Ramos (cell line): ENCODE results near the gene DEFB124.
"Not testable (repeated sequence)": the region's sequence is repeated elsewhere in the genome, so short reads cannot be mapped to it uniquely, and the experiment has no call there.

Experiments
- in situ Hi-C: fragments of 300-500 bp; cut with MboI; formaldehyde crosslinking; loops from one replicate; pipeline ENCODE4 v1.14.3; 2022; ENCODE audit warnings: low sequenced_read_pairs; ENCODE audit not compliant: unreplicated experiment

DEFB124 gene

GRCh38 chr20:31474758-31475427 lies at the start of gene DEFB124, which contains the start of gene REM1:
TSS of gene DEFB124 (minus strand) at chr20:31475127. CDS start at chr20:31473013, 2,114 bp downstream.
TSS of gene REM1 (plus strand) at chr20:31475288. CDS start at chr20:31476446, 1,158 bp downstream.
- in situ Hi-C loops, result no loop called here

GRCh38 chr20:31523361-31524283 lies 48.7 kb upstream of the DEFB124 start:
- in situ Hi-C loops, result no loop called here

- in situ Hi-C loops, result no loop called here
These were observed 47.8 kb upstream of the DEFB124 start for GRCh38 chr20:31522731-31523130.

GRCh38 chr20:31521267-31521666 lies 46.3 kb upstream of the DEFB124 start:
- in situ Hi-C loops, result not testable (repeated sequence)

DNA sequence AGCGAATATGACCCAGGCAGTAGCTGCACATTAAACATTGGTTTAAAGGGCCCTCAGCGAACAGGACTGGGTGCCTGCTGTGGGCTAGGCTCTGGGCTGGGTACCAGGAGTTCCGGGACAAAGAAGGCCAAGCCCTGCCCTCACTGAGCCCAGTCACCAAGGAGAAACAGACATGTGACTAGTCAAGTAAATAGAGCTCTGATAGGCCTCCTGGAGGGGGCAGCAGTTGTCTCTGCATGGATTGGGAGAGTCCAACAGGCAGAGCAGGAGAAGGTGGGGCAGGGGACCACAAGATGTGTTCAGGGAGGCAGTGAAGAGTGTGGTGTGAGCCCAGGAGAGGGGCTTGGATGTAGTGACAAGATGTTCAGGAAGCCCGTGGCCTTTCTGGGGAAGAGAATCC lies 42.4 kb upstream of the DEFB124 start:
- in situ Hi-C loops, result no loop called here

- in situ Hi-C loops, result no loop called here
These were observed 41.7 kb upstream of the DEFB124 start for GRCh38 chr20:31516651-31517050.

DNA sequence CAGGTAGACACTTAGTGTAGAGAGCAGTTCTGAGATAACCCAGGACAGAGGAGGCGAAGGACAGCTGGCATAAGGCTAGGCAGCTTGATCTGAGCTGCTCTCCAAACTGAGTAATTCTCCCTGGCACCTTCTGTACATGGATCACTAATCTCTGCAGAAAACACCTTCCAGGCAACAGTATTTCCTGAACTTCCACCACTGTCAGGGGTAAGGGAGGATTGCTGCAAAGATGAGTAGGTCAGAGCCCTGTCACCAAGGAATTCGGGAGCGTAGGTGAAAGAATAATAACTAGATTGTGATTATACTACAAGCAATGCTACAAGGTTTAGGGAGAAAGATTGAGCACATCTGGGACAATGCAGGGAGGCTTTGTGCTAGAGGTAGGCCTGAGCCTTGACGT lies 41.2 kb upstream of the DEFB124 start:
- in situ Hi-C loops, result no loop called here

- in situ Hi-C loops, result no loop called here
These were observed 40.8 kb upstream of the DEFB124 start for GRCh38 chr20:31515775-31516107.

DNA sequence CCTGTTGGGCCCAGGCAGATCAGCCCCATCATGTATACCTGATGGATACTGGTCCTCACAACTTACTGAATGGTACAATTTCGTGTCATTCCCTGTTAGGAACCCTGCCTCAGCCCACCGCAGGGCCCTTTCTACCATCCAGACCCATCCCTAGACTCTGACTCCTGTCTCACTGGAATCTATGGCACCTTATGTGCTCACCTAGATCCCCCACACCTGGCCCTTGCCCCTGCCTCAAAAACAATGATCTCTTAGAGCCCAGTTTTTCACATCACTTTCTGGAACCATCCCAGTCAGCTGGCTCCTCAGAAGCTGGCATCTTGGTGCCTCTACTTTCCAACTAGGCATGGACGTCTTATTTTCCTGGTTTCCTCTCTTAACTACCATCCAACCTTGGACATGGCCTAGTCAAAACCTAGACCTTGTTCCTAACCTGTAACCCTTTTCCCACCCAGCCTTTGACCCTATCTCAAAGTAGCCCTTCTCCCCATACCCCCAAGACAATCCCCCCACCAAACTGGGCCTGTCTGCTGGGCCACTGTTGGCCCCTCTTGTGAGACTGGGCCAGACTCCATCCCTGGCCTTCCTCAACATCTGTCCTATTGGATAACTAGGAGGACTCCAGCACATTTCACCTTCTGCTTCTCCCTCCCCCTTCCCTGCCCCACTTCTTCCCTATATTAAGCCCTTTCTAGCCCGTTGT lies 40.3 kb upstream of the DEFB124 start:
- in situ Hi-C loops, result no loop called here

- in situ Hi-C loops, result no loop called here
These were observed 39.5 kb upstream of the DEFB124 start, which contains the start of gene HM13 for GRCh38 chr20:31514154-31515071. TSS of gene HM13 (plus strand) at chr20:31514442. CDS start at chr20:31514552, 110 bp downstream.

- in situ Hi-C loops, result no loop called here
These were observed 33.8 kb upstream of the DEFB124 start for GRCh38 chr20:31508517-31509244.

DNA sequence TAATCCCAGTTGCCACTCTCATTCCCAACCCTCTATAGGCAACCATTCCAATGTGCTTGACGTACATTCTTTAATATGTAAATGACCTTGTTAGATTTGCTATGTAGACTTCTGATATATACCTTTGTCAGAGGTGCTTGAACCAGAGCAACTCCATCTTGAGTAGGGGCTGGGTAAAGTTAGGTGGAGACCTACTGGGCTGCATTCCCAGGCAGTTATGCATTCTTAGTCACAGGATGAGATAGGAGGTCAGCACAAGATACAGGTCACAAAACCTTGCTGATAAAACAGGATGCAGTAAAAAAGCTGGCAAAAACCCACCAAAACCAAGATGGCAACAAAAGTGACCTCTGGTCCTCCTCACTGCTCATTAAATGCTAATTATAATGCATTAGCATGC lies 31.0 kb upstream of the DEFB124 start:
- in situ Hi-C loops, result no loop called here

DNA sequence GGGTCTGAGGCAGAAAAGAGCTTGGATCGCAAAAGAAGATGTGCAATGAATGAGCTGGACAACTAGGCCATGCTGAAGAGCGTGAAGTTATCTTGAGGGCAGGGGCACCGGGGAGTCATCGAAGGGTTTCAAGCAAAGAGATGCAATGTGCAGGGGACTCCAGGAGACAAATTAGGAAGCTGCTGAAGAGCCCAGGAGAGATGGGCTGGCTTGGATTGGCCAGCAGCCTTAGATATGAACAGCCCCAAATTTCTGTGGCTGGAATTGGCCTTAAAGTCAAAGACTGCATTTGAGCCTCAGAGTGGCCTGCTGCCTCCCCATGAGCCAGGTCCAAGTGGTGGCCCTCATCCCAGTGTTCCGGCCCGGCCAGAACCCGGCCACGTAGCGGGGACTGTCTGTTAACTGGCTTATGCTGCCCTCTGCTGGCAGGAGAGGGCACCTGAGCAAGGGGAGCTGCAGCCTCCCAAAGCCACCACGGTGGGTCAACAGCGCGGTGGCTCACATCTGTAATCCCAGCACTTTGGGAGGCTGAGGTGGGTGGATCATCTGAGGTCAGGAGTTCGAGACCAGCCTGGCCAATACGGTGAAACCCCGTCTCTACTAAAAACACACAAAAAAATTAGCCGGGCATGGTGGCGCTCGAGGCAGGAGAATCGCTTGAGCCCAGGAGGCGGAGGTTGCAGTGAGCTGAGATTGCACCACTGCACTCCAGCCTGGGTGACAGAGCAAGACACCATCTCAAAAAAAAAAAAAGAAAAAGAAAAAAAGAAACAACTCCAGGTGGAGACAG lies 28.2 kb upstream of the DEFB124 start:
- in situ Hi-C loops, result loop anchor here (5.0 kb wide), 1 partner anchor 41 kb away; no protein-coding TSS in a partner anchor

DNA sequence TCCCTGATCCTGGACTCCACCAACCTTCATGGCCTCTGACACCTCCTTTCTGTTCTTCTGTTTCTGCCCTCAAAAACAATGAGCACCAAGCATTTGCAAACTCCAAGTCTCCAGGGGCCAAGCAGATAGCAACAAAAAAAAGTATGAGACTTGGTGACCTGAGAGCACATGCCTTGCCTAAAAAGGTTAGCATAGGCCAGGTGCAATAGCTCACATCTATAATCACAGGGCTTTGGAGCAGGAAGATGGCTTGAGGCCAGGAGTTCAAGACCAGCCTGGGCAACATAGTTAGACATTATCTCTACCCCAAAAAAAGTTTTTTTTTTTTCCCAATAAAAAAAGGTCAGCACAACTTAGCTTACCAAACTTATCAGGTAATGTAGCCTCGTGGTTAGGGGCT lies 25.6 kb upstream of the DEFB124 start:
- in situ Hi-C loops, result loop anchor here (5.0 kb wide), 1 partner anchor 38 kb away; no protein-coding TSS in a partner anchor

- in situ Hi-C loops, result no loop called here
These were observed 23.1 kb upstream of the DEFB124 start for GRCh38 chr20:31497838-31498540.

- in situ Hi-C loops, result no loop called here
These were observed 21.9 kb upstream of the DEFB124 start for GRCh38 chr20:31496761-31497295.

GRCh38 chr20:31494131-31494530 lies 19.2 kb upstream of the DEFB124 start:
- in situ Hi-C loops, result no loop called here
